Activated T-cell treated with anti-CD3 and anti-CD28 coated beads, Interleukin-2, amount 50 U/mL, for 72 hours (primary cell): ENCODE results near the gene SFMBT1. TPM values are rescaled to one million over a fixed set of nuclear protein-coding genes. Genes with fewer than 3 reads are reported as not detected.
"Not testable (repeated sequence)": the region's sequence is repeated elsewhere in the genome, so short reads cannot be mapped to it uniquely, and the experiment has no call there.

ENCODE experiments used
- ATAC-seq, 2 donors: fragments of 150-1000 bp; cut with Tn5 transposase; replicated peaks in 1 of 2; 2 replicates each; pipeline ENCODE4 v1.10.0; 2021; ENCODE audit warnings: moderate library complexity in 2 of 2, mild to moderate bottlenecking in 1 of 2
- DNase-seq, 2 donors: peaks; one replicate each; pipeline ENCODE4 v3.0.0; 2021 to 2022; ENCODE audit warnings: mixed read lengths in 1 of 2
- H3K27ac Mint-ChIP-seq: one replicate; pipeline ENCODE4 v1.8.0; 2022; ENCODE audit warnings: mild to moderate bottlenecking, moderate library complexity, mixed read lengths
- H3K27me3 Mint-ChIP-seq: one replicate; pipeline ENCODE4 v1.8.0; 2022; ENCODE audit warnings: low read depth, mixed read lengths
- H3K36me3 Mint-ChIP-seq, 2 donors: one replicate each; pipeline ENCODE4 v1.8.0; 2022; ENCODE audit warnings: mixed read lengths in 2 of 2, mild to moderate bottlenecking in 1 of 2; ENCODE audit not compliant: insufficient read depth in 2 of 2
- H3K4me1 Mint-ChIP-seq: one replicate; pipeline ENCODE4 v1.8.0; 2022; ENCODE audit warnings: low read depth, mixed read lengths
- H3K4me3 Mint-ChIP-seq, 2 donors: one replicate each; pipeline ENCODE4 v1.8.0; 2022; ENCODE audit warnings: mild to moderate bottlenecking in 2 of 2, mixed read lengths in 2 of 2, moderate library complexity in 2 of 2
- H3K9me3 Mint-ChIP-seq, 2 donors: one replicate each; pipeline ENCODE4 v1.8.0; 2022; ENCODE audit warnings: mixed read lengths in 2 of 2
- total RNA-seq, 2 donors: library from RNA; stranded (reverse); gene quantifications; one replicate each; pipeline ENCODE4 v1.2.3, GENCODE V29; 2022

SFMBT1 gene
- total RNA-seq, 2 donors from 2014 or later: 24.9 to 26.3 TPM

DNA sequence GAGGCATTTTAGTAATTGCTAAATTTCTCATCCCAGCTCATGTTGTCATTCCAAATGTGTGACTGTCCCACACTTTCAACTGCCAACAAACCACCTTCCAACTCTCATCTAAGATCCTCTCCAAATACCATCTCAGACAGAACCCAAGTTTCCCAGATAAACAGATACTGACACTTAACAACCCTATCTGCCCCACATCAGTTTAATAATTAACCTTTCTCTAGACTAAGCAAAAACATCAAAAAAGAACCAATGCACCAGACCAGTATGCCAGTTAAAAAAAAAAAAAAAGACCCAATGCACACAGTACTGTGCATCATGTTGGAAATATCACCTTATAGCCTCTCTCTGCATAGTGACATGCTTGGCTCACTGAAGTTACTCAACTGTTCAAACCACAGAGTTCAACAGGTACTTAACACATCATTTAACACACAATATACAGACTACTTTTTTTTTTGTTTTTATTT lies 5.5 kb downstream of the SFMBT1 start:
- ATAC-seq: peak; percentile 25 to 42
- no peaks in the 10 kb centered on the region for H3K9me3 Mint-ChIP-seq
- peaks cover 0 to 4% of the 10 kb centered on the region in 2 donors for H3K36me3 Mint-ChIP-seq
- no peaks in the 10 kb centered on the region for H3K27me3 Mint-ChIP-seq
- peak overlapping the region; percentile 47 for H3K27ac Mint-ChIP-seq
- peak overlapping the region in 1 of 2 donors; percentile 57 for H3K4me3 Mint-ChIP-seq
- no peak for DNase-seq
- peaks cover 77% of the 10 kb centered on the region for H3K4me1 Mint-ChIP-seq

DNA sequence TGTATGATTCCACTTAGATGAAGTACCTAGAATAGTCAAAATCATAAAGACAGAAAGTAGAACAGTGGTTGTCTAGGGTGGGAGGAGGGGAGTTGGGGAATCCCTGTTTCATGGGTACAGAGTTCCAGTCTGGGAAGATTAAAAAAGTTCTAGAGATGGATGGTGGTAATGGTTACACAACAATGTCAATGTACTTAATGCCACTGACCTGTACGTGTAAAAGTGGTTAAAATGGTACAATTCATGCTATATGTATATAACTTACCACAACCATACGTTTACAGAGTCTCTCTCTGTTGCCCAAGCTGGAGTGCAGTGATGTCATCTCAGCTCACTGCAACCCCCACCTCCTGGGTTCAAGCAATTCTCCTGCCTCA lies 6.5 kb downstream of the SFMBT1 start:
- ATAC-seq (no peak), DNase-seq (no peak)
- H3K36me3 Mint-ChIP-seq: no peaks in the 10 kb centered on the region
- no peaks in the 10 kb centered on the region for H3K9me3 Mint-ChIP-seq
- H3K27me3 Mint-ChIP-seq: no peaks in the 10 kb centered on the region
- peak overlapping the region; percentile 5 for H3K27ac Mint-ChIP-seq
- H3K4me1 Mint-ChIP-seq: peaks cover 74% of the 10 kb centered on the region
- peak overlapping the region in 1 of 2 donors; percentile 0 for H3K4me3 Mint-ChIP-seq

DNA sequence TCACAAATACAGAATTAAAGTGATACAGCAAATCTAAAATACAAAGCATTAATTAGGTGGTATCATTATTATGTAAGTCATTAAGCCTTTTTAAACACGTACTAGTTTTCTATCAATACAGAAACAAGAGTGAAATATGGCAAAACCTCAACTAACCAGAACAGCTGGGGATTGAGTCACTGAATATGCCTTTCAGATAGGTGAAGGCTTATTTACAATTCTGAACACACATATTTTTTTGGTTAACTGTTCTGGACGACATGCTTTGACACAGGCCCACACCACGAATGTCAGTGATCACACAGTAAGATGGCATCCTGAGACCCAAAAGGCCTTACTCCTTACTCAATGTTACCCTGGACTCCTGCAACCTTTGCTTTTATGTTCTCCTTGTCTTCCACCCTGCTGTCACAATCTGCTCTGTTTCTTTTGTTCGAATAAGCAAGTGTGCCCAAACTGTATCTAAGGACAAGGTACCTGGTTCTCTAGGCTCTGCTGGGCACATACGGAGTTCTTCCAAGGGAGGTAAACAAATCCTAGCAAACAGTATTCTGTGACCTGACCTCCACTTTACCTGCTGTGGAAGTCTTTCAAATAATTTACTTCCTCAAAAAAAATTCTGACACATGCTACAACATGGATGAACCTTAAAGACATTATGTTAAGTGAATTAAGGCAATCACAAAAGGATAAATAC lies 7.0 kb downstream of the SFMBT1 start:
- peak overlapping the region in 1 of 2 donors; percentile 72 for H3K4me3 Mint-ChIP-seq
- no peaks in the 10 kb centered on the region for H3K27me3 Mint-ChIP-seq
- H3K4me1 Mint-ChIP-seq: peaks cover 69% of the 10 kb centered on the region
- H3K27ac Mint-ChIP-seq: peak overlapping the region; percentile 56
- ATAC-seq: peak in 1 of 2 donors; percentile 35
- no peaks in the 10 kb centered on the region for H3K36me3 Mint-ChIP-seq
- DNase-seq: no peak
- no peaks in the 10 kb centered on the region for H3K9me3 Mint-ChIP-seq

DNA sequence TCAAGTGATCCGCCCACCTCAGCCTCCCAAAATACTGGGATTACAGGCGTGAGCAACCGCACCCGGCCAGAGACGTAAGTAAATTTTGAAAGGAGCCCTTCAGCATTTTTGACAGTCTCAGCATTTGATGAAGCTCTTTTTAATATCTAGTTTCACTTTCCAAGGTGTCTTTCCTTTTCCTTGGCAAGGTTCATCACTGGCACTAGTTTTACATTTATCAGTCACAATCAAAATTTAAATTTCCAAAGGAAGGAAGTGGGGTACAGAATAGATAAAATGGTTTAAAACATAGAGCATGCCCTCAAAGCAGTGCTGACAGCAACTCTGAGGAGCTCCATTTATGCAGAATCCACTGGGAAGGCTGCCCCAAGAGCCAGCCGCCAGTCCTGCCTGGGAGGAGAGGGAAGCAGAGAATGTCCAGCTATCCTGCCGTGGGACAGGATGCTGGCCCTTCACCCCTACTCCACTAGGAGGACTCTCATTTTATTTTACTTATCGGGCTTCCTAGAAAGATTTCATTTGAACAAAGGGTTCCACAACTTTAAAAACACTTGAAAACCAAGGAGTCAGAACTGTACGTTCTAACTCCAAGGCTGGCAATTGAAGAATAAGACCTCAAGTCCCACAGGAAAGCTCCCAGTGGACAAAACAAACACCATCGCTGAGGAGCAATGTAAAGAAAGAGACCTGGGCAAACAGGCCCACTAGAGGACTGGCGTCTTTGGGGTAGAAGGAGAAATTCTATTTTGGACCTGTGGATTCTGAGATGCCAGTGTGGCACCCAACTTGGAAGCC lies 9.9 kb downstream of the SFMBT1 start:
- no peak overlapping the region for H3K27ac Mint-ChIP-seq
- H3K4me3 Mint-ChIP-seq: peak overlapping the region in 1 of 2 donors; percentile 45
- H3K36me3 Mint-ChIP-seq: no peaks in the 10 kb centered on the region
- ATAC-seq (no peak), DNase-seq (no peak)
- H3K9me3 Mint-ChIP-seq: no peaks in the 10 kb centered on the region
- peaks cover 50% of the 10 kb centered on the region for H3K4me1 Mint-ChIP-seq
- no peaks in the 10 kb centered on the region for H3K27me3 Mint-ChIP-seq

DNA sequence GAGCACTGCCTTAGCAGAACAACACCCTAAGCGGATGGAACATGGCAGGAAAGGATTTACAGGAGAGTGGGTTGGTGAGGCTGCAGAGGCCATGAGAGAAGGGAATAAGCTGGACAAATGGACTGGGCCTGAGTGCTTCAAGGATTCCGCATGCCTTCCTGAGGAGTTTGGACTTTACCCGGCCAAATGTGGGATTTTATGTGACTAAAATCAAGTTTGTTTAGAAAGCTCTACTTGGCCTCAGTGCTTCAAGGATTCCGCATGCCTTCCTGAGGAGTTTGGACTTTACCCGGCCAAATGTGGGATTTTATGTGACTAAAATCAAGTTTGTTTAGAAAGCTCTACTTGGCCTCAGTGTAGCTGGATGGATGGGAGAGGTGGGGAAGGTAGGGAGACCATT lies 10.9 kb downstream of the SFMBT1 start:
- H3K4me3 Mint-ChIP-seq, H3K27me3 Mint-ChIP-seq, DNase-seq, H3K27ac Mint-ChIP-seq, H3K36me3 Mint-ChIP-seq, H3K9me3 Mint-ChIP-seq, ATAC-seq: not testable (repeated sequence)
- H3K4me1 Mint-ChIP-seq: peaks cover 50% of the 10 kb centered on the region

DNA sequence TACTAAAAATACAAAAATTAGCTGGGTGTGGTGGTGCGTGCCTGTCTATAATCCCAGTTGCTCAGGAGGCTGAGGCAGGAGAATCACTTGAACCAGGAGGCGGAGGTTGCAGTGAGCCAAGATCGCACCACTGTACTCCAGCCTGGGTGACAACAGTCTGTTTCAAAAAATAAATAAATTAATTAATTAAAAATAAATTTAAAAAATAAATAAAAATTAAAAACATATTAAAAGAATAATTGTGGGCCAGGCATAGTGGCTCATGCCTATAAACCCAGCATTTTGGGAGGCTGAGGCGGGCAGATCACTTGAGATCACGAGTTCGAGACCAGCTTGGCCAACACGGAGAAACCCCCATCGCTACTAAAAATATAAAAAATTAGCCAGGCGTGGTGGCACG lies 11.5 kb downstream of the SFMBT1 start:
- H3K36me3 Mint-ChIP-seq, H3K9me3 Mint-ChIP-seq, H3K4me3 Mint-ChIP-seq, H3K27me3 Mint-ChIP-seq, DNase-seq, ATAC-seq, H3K27ac Mint-ChIP-seq: not testable (repeated sequence)
- peaks cover 49% of the 10 kb centered on the region for H3K4me1 Mint-ChIP-seq

DNA sequence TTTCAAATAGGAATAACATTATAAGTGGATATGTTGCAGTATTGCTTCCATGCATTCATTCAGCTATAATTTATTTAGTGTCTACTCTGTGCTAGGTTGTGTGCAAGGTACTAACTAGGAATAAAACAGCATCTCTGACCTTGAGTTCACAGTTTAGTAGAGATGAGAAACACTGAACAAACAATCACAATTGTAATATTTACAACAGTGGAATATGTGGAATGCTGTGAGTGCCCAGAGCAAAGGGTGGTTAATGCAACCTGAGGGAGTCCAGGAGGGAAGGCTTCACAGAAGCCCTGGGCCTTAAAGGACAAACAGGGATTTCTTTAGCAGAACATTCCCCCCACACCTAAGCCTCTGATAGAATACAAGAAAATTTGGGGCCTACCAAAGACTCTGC lies 13.3 kb downstream of the SFMBT1 start:
- H3K4me1 Mint-ChIP-seq: peaks cover 34% of the 10 kb centered on the region
- H3K9me3 Mint-ChIP-seq: no peaks in the 10 kb centered on the region
- no peaks in the 10 kb centered on the region for H3K27me3 Mint-ChIP-seq
- DNase-seq: no peak
- no peak for ATAC-seq
- H3K36me3 Mint-ChIP-seq: no peaks in the 10 kb centered on the region
- H3K4me3 Mint-ChIP-seq: no peak overlapping the region
- H3K27ac Mint-ChIP-seq: peak overlapping the region; percentile 23

DNA sequence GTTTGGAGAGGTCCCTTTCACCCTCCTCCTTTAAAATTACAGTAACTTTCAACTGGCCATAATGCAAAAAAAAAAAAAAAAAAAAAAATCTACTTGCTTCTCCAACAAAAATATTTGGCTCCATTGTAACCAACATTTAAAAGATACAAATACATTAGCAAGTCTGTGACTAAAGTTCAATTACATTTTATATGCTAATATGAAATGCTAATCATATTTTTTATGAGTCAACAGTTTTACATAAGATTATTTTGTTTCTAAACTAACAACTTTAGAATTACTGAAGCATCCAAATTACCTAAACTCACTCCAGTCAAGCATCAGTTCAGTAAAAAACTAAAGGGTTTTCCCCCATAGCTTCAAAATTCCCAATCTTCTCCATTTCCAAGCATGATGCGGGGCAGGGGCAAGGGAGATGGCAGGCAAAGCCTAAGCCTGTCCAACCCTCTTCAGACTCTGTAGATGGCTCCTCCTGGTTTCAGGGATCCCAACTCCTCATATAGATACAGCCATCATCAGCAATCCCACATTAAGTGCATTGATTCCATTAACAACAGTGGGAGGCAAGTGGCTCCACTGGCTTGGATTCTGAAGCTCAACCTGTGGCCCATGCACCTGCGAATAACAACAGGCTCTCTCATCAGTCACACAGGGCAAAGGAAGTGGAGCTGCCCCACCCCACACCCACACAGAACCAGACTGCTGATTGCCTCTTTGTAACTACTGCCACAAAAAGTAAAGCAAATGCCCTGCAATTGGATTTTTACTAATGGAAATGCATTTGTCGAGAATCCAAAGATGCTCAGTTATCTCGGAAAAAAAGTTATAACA lies 15.0 kb downstream of the SFMBT1 start:
- ATAC-seq (peak; percentile 79 to 90), DNase-seq (peak; percentile 44 to 47)
- H3K36me3 Mint-ChIP-seq: no peaks in the 10 kb centered on the region
- peaks cover 25% of the 10 kb centered on the region for H3K4me1 Mint-ChIP-seq
- H3K27ac Mint-ChIP-seq: peak overlapping the region; percentile 73
- H3K9me3 Mint-ChIP-seq: no peaks in the 10 kb centered on the region
- H3K27me3 Mint-ChIP-seq: no peaks in the 10 kb centered on the region
- peak overlapping the region; percentile 27 to 35 for H3K4me3 Mint-ChIP-seq

DNA sequence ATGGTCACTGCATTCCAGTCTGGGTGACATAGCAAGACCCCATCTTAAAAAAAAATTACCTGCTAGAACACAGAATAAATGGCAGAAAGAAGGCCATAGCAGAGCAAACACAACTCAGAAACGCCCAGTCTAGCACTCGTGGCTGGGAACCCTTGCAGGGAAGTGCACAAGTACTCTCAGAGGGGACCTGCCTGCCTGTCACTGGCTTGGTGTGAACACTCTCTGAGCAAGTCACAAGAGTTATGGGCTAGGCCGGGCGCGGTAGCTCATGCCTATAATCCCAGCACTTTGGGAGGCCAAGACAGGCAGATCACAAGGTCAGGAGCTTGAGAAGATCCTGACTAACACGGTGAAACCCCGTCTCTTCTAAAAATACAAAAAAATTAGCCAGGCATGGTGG lies 17.2 kb downstream of the SFMBT1 start:
- Mint-ChIP-seq H3K4me3 (no peak overlapping the region), H3K4me1 (peaks cover 26% of the 10 kb centered on the region), H3K36me3 (no peaks in the 10 kb centered on the region), H3K9me3 (no peaks in the 10 kb centered on the region), H3K27ac (no peak overlapping the region), H3K27me3 (no peaks in the 10 kb centered on the region)
- DNase-seq (no peak), ATAC-seq (no peak)

DNA sequence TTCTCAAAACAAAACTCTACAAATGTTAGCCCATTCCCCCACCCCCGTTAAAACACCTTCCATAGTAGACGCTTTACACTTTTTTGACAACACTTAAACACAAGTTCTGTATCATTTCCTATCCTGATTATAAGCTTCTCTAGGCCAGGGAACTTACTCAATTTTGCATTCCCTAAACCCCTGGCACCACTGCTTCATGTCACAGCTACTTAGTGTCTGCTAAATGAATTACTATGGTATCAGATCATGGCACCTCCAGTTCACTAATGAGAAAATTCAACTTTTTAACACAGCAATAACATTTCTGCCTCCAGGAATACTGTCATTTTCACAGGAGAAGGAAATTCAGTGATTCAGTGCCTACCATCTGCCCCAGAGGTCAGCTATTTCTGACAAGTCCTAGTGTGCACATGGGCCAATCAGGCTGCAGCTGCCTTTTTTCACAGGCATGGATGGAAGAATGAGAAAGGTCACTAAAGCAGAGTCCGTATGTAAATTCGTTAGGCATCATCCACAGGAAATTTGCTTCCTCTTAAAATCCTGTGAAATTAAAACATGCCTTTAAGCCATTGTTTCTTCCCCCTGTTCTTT lies 18.5 kb downstream of the SFMBT1 start:
- no peak for ATAC-seq
- Mint-ChIP-seq H3K9me3 (no peaks in the 10 kb centered on the region), H3K4me3 (no peak overlapping the region), H3K4me1 (peaks cover 39% of the 10 kb centered on the region), H3K27me3 (no peaks in the 10 kb centered on the region), H3K36me3 (no peaks in the 10 kb centered on the region), H3K27ac (no peak overlapping the region)
- DNase-seq: no peak

DNA sequence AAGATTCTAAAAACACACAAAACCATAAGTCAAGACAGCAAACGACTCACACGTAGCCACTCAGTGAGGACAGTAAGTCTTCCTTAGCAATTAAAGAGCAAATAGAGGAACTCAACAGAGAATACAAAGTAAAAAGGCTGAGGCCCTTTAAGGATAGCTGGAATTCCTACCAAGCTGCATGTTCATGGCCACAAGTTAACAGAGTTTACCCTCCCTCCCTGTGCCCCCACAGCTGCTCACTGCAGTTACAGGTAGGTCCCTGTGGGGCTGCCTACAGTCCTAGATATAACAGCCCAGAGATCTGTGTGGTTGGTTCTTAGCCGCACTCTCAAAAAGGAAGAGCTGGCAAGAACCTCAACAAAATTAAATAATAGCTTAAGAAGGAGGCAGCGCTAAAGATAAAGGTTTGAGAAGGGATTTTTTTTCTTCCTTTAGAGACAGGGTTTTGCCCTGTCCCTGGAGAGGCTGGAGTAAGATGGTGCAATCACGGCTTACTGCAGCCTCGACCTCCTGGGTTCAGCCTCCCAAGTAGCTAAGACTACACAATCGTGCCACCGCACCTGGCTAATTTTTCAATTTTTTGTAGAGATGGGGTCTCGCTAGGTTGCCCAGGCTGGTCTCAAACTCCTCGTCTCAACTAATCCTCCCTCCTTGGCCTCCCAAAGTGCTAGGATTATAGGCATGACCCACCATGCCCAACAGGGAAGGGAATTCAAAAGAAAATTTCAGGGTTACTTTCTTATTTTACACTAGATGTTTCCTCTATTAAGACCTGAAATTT lies 19.3 kb downstream of the SFMBT1 start:
- H3K4me3 Mint-ChIP-seq: no peak overlapping the region
- ATAC-seq: no peak
- no peaks in the 10 kb centered on the region for H3K36me3 Mint-ChIP-seq
- H3K27me3 Mint-ChIP-seq: no peaks in the 10 kb centered on the region
- H3K9me3 Mint-ChIP-seq: no peaks in the 10 kb centered on the region
- H3K27ac Mint-ChIP-seq: no peak overlapping the region
- DNase-seq: no peak
- peaks cover 46% of the 10 kb centered on the region for H3K4me1 Mint-ChIP-seq

DNA sequence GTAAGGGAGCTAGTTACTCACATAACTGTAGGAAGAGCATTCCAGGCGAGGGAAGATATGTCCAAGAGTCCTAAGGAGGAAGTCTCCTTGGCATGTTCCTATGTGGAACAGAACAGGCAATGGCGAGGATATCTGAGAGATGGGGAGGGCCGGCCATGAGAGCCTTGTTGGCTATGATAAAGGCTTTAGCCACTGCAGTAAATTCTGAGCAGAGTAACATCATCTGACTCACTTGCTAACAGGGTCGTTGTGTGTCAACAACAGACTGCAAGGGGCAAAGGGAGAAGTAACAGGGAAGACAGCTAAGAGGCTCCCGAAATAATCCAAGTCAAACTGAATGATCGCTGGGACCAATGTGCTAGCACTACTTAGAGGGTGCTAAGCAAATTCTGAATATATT lies 21.6 kb downstream of the SFMBT1 start:
- Mint-ChIP-seq H3K27me3 (no peaks in the 10 kb centered on the region), H3K9me3 (no peaks in the 10 kb centered on the region), H3K36me3 (no peaks in the 10 kb centered on the region), H3K4me3 (no peak overlapping the region), H3K27ac (no peak overlapping the region), H3K4me1 (peaks cover 46% of the 10 kb centered on the region)
- ATAC-seq (no peak), DNase-seq (no peak)
